ENCODE results near the gene ITGA8. TPM values are rescaled to one million over a fixed set of nuclear protein-coding genes. Genes with fewer than 3 reads are reported as not detected.

ITGA8 gene
- total RNA-seq, 1 experiment from 2014 or later, result not detected

DNA sequence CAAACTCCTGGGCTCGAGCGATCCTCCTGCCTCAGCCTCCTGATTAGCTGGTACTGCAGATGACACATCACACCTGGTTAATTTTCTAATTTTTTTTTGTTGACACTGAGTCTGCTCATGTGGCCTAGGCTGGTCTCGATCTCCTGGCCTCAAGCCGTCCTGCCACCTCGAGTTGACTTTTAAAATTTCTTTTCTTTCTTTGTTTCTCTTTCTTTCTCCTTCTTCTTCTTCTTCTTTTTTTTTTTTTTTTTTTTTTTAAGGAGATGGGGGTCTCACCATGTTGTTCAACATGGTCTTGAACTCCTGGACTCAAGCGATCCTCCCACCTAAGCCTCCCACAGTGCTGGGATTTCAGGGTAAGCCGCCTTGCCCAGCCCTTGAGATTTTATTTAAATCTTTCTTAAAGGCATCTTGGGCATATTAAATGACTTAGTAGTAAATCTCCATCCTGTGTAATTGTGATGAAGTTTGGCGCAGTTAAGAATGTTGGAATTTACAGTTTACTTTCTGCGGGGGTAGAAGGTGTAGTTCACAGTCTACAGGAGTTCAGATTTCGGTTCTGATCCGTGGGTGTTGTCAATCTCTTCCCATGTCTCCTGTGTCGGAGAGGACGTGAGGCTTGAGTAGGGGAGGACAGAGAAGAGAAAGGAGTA is 1.0 kb upstream of the ITGA8 start:
- intact Hi-C loops (cut with micrococcal nuclease; ENCODE audit: unreplicated experiment), result loop anchor here (10.0 kb wide), 1 partner anchor 104 kb away; no protein-coding TSS in a partner anchor
- no peak overlapping the region for H3K4me3 ChIP-seq (ENCODE audit: low read depth, low read length, poor library complexity, severe bottlenecking)
- ChIA-PET CTCF (interaction anchor here (0.7 to 1.3 kb wide), 3 partner anchors 135 to 287 kb away, joined by 3 read pairs; no protein-coding TSS in a partner anchor), POLR2A (ENCODE audit: low non-redundant PET) (no interaction called here)
- no peaks in the 10 kb centered on the region for H3K4me1 ChIP-seq (ENCODE audit: insufficient read depth, low read length, poor library complexity, severe bottlenecking)
- H3K27me3 ChIP-seq (replicated peaks; ENCODE audit: insufficient read depth, low read depth, low read length, poor library complexity), result peaks cover 78% of the 10 kb centered on the region
- H3K36me3 ChIP-seq (ENCODE audit: insufficient read depth, low read length, poor library complexity, severe bottlenecking), result no peaks in the 10 kb centered on the region
- no TSS peak for BruUV-seq (replicated peaks)
- TF ChIP-seq, protein P1, sequence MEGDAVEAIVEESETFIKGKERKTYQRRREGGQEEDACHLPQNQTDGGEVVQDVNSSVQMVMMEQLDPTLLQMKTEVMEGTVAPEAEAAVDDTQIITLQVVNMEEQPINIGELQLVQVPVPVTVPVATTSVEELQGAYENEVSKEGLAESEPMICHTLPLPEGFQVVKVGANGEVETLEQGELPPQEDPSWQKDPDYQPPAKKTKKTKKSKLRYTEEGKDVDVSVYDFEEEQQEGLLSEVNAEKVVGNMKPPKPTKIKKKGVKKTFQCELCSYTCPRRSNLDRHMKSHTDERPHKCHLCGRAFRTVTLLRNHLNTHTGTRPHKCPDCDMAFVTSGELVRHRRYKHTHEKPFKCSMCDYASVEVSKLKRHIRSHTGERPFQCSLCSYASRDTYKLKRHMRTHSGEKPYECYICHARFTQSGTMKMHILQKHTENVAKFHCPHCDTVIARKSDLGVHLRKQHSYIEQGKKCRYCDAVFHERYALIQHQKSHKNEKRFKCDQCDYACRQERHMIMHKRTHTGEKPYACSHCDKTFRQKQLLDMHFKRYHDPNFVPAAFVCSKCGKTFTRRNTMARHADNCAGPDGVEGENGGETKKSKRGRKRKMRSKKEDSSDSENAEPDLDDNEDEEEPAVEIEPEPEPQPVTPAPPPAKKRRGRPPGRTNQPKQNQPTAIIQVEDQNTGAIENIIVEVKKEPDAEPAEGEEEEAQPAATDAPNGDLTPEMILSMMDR (conservative IDR thresholded peaks at IDR 0.05; ENCODE audit: low read depth, low read length), result no peak
- TF ChIP-seq EZH2 (IDR thresholded peaks at IDR 0.05; ENCODE audit: borderline replicate concordance, low read depth, low read length, poor library complexity, severe bottlenecking), result no peak
- no peak for DNase-seq (ENCODE audit: low spot score)
- H3K27ac ChIP-seq (ENCODE audit: low read depth, low read length, poor library complexity, severe bottlenecking), result no peak overlapping the region
- no peaks in the 10 kb centered on the region for H3K9me3 ChIP-seq (ENCODE audit: low read depth, low read length, poor library complexity, severe bottlenecking)

DNA sequence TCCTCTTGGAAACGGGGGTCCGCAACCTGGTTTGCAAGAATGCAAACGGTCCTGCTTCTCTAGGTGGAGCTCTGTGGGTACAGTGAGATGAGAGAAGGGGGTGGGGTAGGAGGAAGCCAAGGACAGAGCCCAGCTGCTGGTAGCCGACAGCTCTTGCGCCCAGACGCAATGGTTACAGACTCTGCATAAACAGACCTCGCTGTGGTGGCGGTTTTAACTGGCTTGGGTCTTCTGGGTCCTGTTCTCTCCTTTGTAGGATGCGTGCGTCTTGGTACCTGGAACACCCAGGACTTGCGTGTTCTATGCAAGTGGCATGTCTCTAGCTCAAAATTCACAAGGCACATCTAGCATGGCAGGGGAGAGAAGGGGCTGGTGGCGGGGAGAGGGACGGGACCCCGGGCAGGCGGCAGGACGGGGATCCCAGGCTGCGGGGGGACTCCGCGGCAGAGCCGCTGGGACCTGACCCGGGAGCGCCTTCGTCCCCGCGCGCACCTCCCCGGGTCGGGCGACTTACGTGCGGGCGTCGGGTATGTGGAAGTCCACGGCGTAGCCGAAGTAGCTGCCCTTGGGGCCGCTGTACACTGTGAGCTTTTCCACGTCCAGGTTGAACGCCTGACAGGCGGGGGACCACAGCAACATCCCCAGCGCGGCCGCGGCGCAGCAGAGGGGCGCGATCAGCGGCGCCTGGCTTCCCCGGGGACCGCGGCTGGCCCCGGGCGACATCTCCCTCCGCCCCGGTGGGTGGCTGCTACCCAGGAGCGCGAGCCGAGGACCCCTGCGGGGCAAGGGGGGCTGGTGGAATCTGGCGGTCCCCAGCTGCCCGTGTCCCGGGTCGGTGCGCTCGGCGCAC is 448 bp downstream of the ITGA8 start:
- no TSS peak for BruUV-seq (replicated peaks)
- DNase-seq (ENCODE audit: low spot score), result peak; percentile 5
- TF ChIP-seq EZH2 (IDR thresholded peaks at IDR 0.05; ENCODE audit: borderline replicate concordance, low read depth, low read length, poor library complexity, severe bottlenecking), result peak; percentile 59
- TF ChIP-seq, protein P1 (conservative IDR thresholded peaks at IDR 0.05; ENCODE audit: low read depth, low read length), result no peak
- H3K27ac ChIP-seq (ENCODE audit: low read depth, low read length, poor library complexity, severe bottlenecking), result no peak overlapping the region
- H3K36me3 ChIP-seq (ENCODE audit: insufficient read depth, low read length, poor library complexity, severe bottlenecking), result no peaks in the 10 kb centered on the region
- intact Hi-C loops (cut with micrococcal nuclease; ENCODE audit: unreplicated experiment), result loop anchor here (5.0 kb wide), 1 partner anchor 72 kb away; no protein-coding TSS in a partner anchor
- POLR2A ChIA-PET (ENCODE audit: low non-redundant PET), result no interaction called here
- CTCF ChIA-PET, result interaction anchor here (0.6 to 1.3 kb wide), 6 partner anchors 29 to 1026 kb away, joined by 3 to 8 read pairs (median 3); no protein-coding TSS in a partner anchor
- H3K27me3 ChIP-seq (replicated peaks; ENCODE audit: insufficient read depth, low read depth, low read length, poor library complexity), result peaks cover 76% of the 10 kb centered on the region
- H3K4me3 ChIP-seq (ENCODE audit: low read depth, low read length, poor library complexity, severe bottlenecking), result peak overlapping the region; percentile 29
- no peaks in the 10 kb centered on the region for H3K9me3 ChIP-seq (ENCODE audit: low read depth, low read length, poor library complexity, severe bottlenecking)
- no peaks in the 10 kb centered on the region for H3K4me1 ChIP-seq (ENCODE audit: insufficient read depth, low read length, poor library complexity, severe bottlenecking)

DNA sequence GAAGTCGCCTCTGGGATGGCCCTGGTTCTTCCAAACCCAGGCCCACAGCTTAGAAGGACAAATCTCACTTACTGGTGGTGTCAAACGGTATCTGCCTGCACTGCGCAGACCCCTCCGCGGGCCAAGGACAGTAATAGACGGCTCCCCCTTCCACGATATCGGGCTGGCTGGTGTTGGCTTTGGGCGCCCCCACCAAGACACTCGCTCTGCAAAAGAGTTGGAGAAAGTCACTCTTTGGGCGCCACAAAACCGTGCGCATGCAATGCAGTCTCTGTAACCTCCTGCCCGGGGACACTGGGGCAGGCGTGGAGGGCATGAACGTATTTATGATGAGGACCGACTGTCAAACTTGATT is 1.1 kb downstream of the ITGA8 start:
- CTCF ChIA-PET, result interaction anchor here (0.6 kb wide), 1 partner anchor 29 kb away, joined by 3 read pairs; no protein-coding TSS in a partner anchor
- H3K9me3 ChIP-seq (ENCODE audit: low read depth, low read length, poor library complexity, severe bottlenecking), result no peaks in the 10 kb centered on the region
- H3K4me3 ChIP-seq (ENCODE audit: low read depth, low read length, poor library complexity, severe bottlenecking), result no peak overlapping the region
- no peaks in the 10 kb centered on the region for H3K4me1 ChIP-seq (ENCODE audit: insufficient read depth, low read length, poor library complexity, severe bottlenecking)
- intact Hi-C loops (cut with micrococcal nuclease; ENCODE audit: unreplicated experiment), result loop anchor here (5.0 kb wide), 1 partner anchor 71 kb away; no protein-coding TSS in a partner anchor
- H3K27me3 ChIP-seq (replicated peaks; ENCODE audit: insufficient read depth, low read depth, low read length, poor library complexity), result peaks cover 74% of the 10 kb centered on the region
- POLR2A ChIA-PET (ENCODE audit: low non-redundant PET), result no interaction called here
- H3K27ac ChIP-seq (ENCODE audit: low read depth, low read length, poor library complexity, severe bottlenecking), result no peak overlapping the region
- DNase-seq (ENCODE audit: low spot score), result no peak
- TF ChIP-seq, protein P1 (conservative IDR thresholded peaks at IDR 0.05; ENCODE audit: low read depth, low read length), result no peak
- no peak for TF ChIP-seq EZH2 (IDR thresholded peaks at IDR 0.05; ENCODE audit: borderline replicate concordance, low read depth, low read length, poor library complexity, severe bottlenecking)
- no peaks in the 10 kb centered on the region for H3K36me3 ChIP-seq (ENCODE audit: insufficient read depth, low read length, poor library complexity, severe bottlenecking)
- BruUV-seq (replicated peaks), result no TSS peak
